GM18520 (cell line): ENCODE measurements around the gene SPAG5.

Experiments used
- ATAC-seq: cut with Tn5 transposase; IDR thresholded peaks from one replicate; pipeline ENCODE4 v1.9.1; 2021; ENCODE audit not compliant: unreplicated experiment

SPAG5 gene, protein sequence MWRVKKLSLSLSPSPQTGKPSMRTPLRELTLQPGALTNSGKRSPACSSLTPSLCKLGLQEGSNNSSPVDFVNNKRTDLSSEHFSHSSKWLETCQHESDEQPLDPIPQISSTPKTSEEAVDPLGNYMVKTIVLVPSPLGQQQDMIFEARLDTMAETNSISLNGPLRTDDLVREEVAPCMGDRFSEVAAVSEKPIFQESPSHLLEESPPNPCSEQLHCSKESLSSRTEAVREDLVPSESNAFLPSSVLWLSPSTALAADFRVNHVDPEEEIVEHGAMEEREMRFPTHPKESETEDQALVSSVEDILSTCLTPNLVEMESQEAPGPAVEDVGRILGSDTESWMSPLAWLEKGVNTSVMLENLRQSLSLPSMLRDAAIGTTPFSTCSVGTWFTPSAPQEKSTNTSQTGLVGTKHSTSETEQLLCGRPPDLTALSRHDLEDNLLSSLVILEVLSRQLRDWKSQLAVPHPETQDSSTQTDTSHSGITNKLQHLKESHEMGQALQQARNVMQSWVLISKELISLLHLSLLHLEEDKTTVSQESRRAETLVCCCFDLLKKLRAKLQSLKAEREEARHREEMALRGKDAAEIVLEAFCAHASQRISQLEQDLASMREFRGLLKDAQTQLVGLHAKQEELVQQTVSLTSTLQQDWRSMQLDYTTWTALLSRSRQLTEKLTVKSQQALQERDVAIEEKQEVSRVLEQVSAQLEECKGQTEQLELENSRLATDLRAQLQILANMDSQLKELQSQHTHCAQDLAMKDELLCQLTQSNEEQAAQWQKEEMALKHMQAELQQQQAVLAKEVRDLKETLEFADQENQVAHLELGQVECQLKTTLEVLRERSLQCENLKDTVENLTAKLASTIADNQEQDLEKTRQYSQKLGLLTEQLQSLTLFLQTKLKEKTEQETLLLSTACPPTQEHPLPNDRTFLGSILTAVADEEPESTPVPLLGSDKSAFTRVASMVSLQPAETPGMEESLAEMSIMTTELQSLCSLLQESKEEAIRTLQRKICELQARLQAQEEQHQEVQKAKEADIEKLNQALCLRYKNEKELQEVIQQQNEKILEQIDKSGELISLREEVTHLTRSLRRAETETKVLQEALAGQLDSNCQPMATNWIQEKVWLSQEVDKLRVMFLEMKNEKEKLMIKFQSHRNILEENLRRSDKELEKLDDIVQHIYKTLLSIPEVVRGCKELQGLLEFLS

GRCh38 chr17:28598799-28599310 lies at the start of gene SPAG5:
TSS of gene SPAG5 (minus strand) at chr17:28599025. CDS start at chr17:28598946, 79 bp downstream.
- peak; percentile 69 for ATAC-seq

GRCh38 chr17:28646039-28646754 lies 47.4 kb upstream of the SPAG5 start:
- no peak for ATAC-seq

GRCh38 chr17:28645576-28645939 lies 46.7 kb upstream of the SPAG5 start:
- no peak for ATAC-seq

- ATAC-seq = peak; percentile 86
These were observed 46.2 kb upstream of the SPAG5 start, which contains the start of gene BLTP2 for GRCh38 chr17:28644787-28645575. TSS of gene BLTP2 (minus strand) at chr17:28645158. CDS start at chr17:28645056, 102 bp downstream.

- ATAC-seq = no peak
These were observed 45.4 kb upstream of the SPAG5 start for GRCh38 chr17:28643983-28644786.

GRCh38 chr17:28641579-28641978 lies 42.8 kb upstream of the SPAG5 start:
- ATAC-seq = no peak

DNA sequence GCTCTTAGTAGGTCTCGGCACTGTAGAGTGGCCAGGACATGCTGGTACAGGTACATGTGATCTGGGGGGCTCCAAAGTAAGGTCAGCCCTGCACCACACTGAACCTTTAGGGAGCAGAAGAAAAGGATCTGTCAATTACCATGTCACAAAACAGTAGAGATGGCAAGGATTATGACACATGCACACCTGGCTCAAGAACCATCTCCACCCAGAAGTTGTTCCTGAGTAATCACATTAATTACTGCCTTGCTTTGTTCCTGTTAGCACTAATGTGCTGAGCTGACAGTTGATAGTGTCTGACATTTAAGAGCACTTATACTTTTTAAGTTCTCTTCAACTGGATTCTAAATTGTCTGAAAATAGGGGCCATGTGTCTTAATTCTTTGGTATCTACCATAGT lies 36.7 kb upstream of the SPAG5 start:
- no peak for ATAC-seq

GRCh38 chr17:28634206-28634865 lies 35.5 kb upstream of the SPAG5 start:
- no peak for ATAC-seq

GRCh38 chr17:28626818-28627217 lies 28.0 kb upstream of the SPAG5 start:
- no peak for ATAC-seq

- ATAC-seq = no peak
These were observed 25.3 kb upstream of the SPAG5 start for GRCh38 chr17:28624148-28624547.

DNA sequence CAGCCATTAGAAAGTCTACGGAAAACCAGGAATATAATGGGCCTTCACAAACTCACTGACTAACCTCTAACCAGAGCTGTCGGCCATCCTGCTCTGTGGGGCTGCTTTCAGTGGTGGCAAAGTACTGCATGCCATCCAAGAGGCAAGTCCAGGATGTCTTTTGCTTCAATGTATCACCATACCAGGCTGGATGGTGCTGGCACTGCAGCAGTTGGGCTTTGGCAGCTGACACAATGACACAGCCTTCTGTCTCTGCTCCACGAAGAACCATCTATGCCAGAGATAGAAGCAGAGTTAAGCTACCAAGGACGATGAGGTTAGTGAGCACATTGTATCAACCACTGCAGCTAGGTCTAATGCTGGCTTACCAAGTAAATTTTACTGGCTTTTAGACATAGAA lies 24.9 kb upstream of the SPAG5 start:
- ATAC-seq = no peak

DNA sequence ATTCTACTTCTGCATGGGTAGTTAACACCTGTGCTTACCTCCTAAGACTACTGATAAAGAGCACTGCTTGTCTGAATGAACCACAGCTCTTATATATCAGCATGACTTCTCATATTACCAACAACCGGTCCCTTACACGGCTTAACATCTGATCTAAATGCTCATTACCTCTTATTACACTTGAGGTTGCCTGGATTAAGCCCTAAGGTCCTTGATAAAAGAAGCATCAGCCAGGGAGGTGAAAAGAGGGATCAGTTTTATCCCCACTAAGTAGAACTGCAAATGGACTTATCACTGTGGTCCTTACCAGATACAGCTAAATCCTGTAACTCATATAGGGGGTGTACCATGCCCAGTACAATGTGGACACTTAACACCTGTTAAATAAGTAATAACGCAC lies 23.4 kb upstream of the SPAG5 start:
- no peak for ATAC-seq

- no peak for ATAC-seq
These were observed 21.2 kb upstream of the SPAG5 start for GRCh38 chr17:28620010-28620409.

DNA sequence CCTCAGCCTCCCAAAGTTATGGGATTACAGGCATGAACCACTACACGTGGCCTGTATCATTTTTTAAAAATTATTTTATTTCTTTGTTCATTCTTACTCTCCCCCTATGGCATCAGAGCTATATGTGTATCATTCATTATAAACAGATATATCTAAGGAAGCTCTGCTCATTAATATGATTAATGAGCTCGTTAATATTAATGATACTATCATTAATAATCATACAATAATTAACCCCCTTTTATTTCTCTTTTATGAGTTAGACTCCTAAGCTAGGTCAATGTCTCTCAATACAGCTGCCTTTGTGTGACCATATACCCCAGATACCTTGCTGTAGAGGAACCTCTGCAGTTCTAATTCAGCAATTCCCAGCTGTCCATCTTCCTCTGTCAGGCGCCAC lies 19.6 kb upstream of the SPAG5 start:
- no peak for ATAC-seq

GRCh38 chr17:28616281-28616680 lies 17.5 kb upstream of the SPAG5 start:
- ATAC-seq = no peak

DNA sequence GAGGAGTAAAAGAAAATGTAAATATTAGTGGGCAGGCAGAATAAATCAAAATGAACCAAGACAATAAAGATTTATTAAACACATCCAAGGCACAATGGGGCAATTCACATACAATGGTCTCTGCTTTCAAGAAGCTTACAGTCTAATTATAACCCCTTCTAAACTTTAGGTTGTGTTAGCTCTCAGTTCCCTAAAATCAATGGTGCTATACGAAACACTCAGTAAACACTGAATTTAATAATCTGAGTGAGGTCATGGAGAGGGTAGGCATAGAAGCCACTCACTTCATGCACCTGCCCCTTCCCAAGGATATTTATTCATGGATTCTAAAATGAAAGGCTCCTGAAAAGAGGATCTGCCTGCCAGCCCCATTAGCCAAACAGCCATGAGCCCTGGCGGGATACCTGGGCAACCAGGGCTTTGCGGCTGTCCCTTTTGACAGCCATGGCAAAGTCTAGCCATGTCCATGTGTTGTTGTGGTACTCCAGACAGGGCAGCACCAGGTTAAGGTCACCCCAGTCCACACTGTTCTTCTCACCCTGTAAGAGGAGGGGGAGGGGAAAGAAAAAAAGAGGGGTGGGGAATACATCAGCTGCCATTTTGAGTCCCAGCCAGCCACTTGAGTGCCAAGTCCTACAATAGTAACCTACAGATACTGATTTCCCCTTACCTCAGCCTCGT lies 16.6 kb upstream of the SPAG5 start:
- no peak for ATAC-seq

GRCh38 chr17:28613931-28614381 lies 15.1 kb upstream of the SPAG5 start, which contains the start of gene RSKR:
TSS of gene RSKR (minus strand) at chr17:28614185. CDS start at chr17:28614161, 24 bp downstream.
- no peak for ATAC-seq
